NOMO-1 treated with dmso at 0.1 percent for 144 hours (cell line): ENCODE measurements around the gene CAMKMT.

Experiments
- DNase-seq: peaks from one replicate; lab custom pipeline; 2025; ENCODE audit not compliant: unreplicated experiment; lab: John Stamatoyannopoulos, UW

Gene CAMKMT

GRCh38 chr2:44730593-44730992, 368.8 kb downstream of the CAMKMT start:
- DNase-seq: no peak

- no peak for DNase-seq
Observed at GRCh38 chr2:44731505-44731904, 369.8 kb downstream of the CAMKMT start.

GRCh38 chr2:44736270-44736942, 374.7 kb downstream of the CAMKMT start:
- DNase-seq: no peak

DNA sequence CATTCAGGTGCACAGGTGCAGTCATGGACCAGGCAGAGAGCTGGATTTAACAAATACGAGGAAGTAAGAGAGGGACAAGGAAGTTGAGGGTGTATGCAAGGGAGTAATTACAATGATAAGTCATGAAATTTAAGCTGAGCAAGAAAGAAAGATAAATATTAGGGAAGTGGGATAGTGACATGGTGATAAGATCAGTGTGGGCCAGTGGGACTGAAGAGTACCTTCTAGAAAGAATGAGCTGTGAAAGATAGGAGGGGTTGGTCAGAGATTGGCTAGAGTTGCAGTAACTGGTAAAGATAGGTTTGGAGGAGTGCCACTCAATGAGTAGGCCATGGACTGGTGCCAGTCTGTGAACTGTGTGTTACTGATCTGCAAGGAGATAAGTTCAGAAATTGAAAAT, 378.9 kb downstream of the CAMKMT start:
- DNase-seq: peak; percentile 23

DNA sequence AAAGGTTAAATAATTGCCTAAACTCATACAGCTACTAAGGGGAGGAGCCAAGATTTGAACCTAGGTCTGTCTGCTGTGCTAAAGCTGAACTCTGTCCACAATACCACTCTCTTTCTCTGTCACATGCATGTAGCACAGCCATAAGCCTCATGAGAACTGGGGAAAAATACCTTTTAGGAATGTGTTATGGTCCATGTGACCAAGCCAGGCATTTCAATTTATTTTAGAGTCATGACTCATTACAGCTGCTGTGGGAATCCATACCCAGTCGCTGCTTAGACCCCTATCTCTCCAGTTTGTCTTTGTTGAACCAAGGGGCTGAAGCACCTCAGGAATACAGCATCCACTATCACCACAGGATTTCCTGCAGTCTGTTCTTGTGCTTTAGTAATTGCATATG, 379.8 kb downstream of the CAMKMT start:
- no peak for DNase-seq

DNA sequence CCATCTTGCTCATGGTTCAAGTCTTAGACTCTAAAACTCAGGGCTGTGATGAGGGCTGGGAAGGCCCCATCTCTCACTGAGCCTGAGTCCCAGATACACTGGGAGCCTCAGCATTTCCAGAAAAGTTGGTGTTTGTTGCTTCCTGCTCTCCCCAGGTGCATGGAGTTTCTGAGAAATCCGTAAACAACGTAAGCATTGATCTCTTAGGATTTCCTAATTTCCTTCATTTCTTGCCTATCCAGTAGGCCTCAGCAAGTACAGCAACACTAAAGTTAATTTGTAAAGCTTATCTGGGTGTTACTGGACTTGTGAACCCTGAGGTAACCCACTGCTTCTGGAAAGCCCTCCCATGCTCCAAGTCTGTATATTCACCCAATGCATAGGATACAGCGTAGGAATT, 380.3 kb downstream of the CAMKMT start:
- no peak for DNase-seq

DNA sequence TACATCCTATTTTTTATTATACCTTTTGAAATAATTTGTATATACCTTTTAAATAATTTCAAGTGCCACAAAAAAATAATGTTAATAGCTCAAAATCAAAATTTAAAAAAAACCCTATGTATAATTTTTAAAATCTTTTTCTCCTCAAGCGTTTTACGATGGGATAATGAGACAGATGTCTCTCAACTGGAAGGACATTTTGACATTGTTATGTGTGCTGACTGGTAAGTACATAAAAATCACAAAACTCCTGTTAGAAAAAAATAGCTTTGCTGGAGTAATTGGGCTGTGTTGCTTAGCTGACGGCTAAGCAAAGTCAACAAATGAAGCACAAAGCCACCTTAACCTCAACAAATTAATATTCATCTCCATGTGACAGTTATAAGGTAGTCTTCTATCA, 381.7 kb downstream of the CAMKMT start:
- DNase-seq: no peak

DNA sequence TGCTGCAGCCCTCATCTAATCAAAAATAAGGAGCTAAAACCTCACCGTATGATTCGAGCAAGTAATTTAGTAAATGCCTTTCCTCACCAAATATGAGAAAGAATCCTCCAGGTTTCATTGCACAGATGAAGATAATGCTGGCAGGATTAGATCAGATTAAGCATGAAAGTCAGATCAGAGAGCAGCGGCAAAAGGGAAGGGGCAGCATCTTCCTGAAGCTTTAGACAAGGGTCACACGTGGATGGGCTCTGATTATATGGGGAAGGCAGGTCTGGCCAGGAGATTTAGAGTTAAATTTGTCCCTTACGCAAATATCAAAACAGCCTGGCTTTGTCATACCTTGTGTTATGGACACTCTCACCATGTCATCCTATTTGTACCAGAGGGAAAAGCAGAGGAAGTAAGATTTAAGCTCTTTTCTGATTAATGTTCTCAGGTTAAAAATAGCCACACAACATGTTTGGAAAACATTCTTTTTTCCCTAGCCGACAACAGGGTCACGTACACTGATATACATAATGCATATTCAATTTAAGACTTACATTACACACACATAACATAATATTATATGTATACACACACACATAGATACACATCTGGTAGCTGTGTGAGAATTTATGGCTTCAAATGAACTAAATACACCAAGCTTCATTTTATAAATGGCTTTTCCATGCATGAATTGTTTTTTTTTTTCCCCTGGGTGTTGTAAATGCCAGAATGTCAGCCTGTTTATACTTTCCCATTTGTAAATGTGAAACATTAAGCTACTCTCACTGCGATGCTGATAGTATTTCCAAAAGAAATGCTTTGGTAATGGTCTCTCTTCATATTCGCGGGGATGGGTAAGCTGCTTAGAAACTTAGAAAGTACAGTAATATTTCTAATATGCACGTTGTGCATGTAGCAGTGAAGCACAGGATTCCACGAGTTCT, 383.5 kb downstream of the CAMKMT start:
- DNase-seq: no peak

DNA sequence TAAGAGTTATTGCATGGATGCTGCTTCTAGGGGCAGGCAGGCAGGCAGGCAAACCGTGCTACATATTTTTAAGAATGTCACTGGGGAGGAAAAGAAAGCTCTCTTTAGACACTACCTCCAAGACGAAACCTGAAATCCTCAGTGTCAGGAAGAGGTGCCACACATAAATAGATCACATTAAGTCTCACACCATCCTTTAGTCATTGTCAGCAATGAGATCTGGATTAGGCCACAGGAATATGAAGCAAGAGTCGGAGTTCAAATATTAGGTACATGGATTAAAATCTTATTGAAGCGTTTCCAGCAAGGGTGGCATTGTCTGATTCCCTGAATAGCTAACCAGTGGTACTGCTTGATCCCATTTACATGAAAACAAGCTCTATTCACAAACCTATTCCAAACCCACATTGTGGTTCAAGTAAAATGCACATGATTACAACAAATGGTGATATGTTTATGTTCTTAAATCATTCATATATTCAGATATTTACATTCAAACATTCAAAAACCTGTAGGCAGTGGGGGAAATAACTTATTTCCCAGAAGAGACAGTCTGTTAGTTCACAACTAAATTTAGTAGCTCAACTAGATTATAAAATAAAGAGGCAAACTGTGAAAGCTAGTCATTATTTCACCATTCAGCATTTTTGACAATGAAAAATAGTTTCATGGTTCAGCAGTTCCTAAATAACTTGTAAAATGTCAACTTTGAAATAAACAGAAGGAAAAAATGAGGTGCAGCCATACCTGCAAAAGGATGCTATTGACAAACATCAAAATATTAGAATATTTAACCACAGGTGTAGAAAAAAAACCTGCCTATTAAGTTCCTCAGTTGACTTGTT, 384.4 kb downstream of the CAMKMT start:
- DNase-seq: no peak

DNA sequence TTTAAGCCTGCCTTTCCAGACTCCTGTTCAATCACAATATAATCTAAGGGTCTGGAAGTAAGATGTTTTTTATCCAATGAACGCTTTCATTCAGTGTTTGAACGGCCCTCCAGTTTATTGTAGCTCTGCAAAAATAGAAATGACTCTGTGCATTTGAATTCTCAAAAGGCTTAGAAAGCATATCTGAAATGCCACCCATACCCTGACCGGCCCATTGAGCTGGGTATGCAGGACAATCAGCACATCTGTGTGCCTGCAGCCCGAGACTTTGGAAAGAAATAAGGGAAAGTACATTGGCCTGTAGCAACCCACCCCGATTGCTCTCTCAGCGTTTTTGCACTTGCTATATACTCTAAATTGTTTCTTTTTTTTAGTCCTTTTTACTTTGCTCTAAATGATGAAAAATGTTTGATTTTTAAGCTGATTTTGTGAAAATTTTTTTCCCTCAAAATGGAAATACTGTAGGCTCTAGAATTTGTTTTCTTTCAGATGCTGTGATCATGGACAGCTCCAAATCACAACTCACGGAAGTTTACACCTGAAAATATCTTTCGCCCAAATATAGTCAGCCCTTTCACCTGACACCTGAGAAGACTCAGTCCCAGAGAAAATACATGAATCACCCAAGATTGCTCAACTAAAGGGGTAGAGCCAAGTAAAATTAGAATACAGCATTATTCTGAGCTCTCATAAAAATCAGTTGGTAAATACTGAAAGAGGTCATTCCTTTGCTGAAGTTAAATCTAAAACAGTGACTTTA, 385.3 kb downstream of the CAMKMT start:
- DNase-seq: no peak

- no peak for DNase-seq
Observed at GRCh38 chr2:44747794-44748193, 386.0 kb downstream of the CAMKMT start.

- DNase-seq: no peak
Observed at GRCh38 chr2:44751754-44752479, 390.2 kb downstream of the CAMKMT start.

- no peak for DNase-seq
Observed at GRCh38 chr2:44752761-44753160, 391.0 kb downstream of the CAMKMT start.

GRCh38 chr2:44753552-44754285, 392.0 kb downstream of the CAMKMT start:
- peak; percentile 82 for DNase-seq

DNA sequence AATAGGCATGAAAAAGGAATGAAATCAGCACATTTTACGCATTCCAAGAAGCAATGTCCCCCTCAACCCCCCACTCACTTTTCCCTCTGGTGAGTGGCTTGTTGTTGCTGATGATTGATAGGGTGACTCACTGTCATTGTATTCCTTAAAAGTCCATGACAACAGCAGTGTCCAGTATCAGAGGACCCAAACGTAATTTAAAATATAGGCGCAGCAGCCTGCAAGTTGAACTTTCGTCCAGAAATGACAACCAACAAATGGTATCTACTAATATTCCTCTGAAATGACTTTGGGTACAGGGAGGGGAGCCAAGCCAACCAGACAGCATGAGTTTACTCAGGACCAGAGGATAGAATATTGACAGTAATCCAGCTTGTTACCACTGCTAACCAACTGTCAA, 396.8 kb downstream of the CAMKMT start:
- no peak for DNase-seq

DNA sequence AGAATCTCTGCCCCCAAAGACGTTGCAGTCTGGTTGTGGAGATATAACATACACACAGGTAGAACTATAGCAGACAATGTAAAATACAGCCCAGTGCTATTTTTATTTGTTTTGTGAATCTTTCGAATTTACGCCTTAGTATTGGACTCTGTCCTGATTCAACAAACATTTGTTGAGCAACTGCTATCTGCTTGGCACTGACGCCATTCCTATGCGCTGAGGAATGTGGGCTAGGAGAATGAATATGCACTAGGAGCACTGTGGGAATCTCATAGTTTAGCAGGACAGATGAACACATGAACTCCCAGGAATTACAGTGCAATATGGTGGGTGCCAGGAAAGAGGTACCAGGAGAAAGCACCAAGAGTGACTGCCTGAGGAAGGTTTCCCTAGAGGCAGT, 398.1 kb downstream of the CAMKMT start:
- no peak for DNase-seq

- no peak for DNase-seq
Observed at GRCh38 chr2:44763275-44763782, 401.6 kb downstream of the CAMKMT start.

- DNase-seq: no peak
Observed at GRCh38 chr2:44766220-44766619, 404.5 kb downstream of the CAMKMT start.

DNA sequence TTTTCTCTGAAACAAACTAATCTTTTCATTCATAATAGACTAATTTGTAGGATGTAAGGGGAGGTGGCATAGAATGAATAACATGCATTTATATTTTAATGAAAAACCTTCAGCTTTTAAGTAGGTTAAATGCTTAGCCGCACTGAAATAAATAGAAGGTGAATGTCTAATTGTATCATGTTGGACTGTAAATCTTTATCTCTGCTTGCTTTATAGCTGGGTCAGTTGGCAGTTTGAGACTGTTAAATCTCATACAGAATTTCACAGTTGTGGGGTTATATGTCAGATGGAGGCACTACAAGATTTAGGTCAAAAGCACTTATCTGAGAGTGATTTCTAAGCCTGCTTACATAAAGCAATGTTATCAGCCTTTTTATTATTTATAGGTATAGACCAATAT, 405.0 kb downstream of the CAMKMT start:
- DNase-seq: no peak
